CD4-positive, alpha-beta T cell treated with Interleukin-4 for 1 hour (primary cell): ENCODE data around the gene DNAH17.

Experiments
- DNase-seq, 2 donors: peaks; one replicate each; pipeline ENCODE4 v3.0.0-alpha.2; 2020 to 2022

DNAH17 gene

GRCh38 chr17:78387977-78388941, 188.9 kb downstream of the DNAH17 start:
- peak; percentile 34 to 72 for DNase-seq

GRCh38 chr17:78384479-78385175, 192.6 kb downstream of the DNAH17 start:
- no peak for DNase-seq

- peak; percentile 48 to 80 for DNase-seq
Observed at GRCh38 chr17:78383725-78384471, 193.3 kb downstream of the DNAH17 start.

GRCh38 chr17:78381601-78382232, 195.5 kb downstream of the DNAH17 start:
- DNase-seq = peak; percentile 64 to 75

GRCh38 chr17:78380370-78380769, 196.8 kb downstream of the DNAH17 start:
- DNase-seq = no peak

GRCh38 chr17:78379131-78379491, 198.1 kb downstream of the DNAH17 start:
- peak in 1 of 2 donors; percentile 34 for DNase-seq

GRCh38 chr17:78378225-78379130, 198.7 kb downstream of the DNAH17 start, which contains the start of gene PGS1:
TSS of gene PGS1 (plus strand) at chr17:78378649. CDS start at chr17:78378666, 17 bp downstream.
- peak; percentile 77 to 83 for DNase-seq

GRCh38 chr17:78377858-78378224, 199.4 kb downstream of the DNAH17 start:
- DNase-seq = no peak

- DNase-seq = no peak
Observed at GRCh38 chr17:78376161-78376560, 201.0 kb downstream of the DNAH17 start.

- DNase-seq = peak in 1 of 2 donors; percentile 42
Observed at GRCh38 chr17:78375401-78376151, 201.6 kb downstream of the DNAH17 start.

GRCh38 chr17:78374631-78375274, 202.4 kb downstream of the DNAH17 start:
- DNase-seq = peak in 1 of 2 donors; percentile 18

- no peak for DNase-seq
Observed at GRCh38 chr17:78374189-78374588, 203.0 kb downstream of the DNAH17 start.
